Activated naive CD4-positive, alpha-beta T cell treated with anti-CD3 and anti-CD28 coated beads, Interleukin-2, amount 10 ng/mL, durations not matched to agents 7 days and 5 days (primary cell): Measurements from ENCODE around the gene NEK10.

Experiments
- CTCF ChIA-PET: fragments of 350-600 bp; sonication (Branson Sonifier 250); formaldehyde crosslinking; loops from one replicate; lab custom pipeline; 2021; ENCODE audit warnings: antibody characterized with exemption; lab: Charles Lee
- DNase-seq: peaks from one replicate; pipeline ENCODE4 v3.0.0-alpha.2; 2020
- H3K27ac Mint-ChIP-seq: one replicate; pipeline ENCODE4 v1.8.0; 2021; ENCODE audit warnings: mild to moderate bottlenecking, moderate library complexity, mixed read lengths
- H3K27me3 Mint-ChIP-seq: one replicate; pipeline ENCODE4 v1.8.0; 2021; ENCODE audit warnings: mild to moderate bottlenecking, mixed read lengths
- H3K36me3 Mint-ChIP-seq: one replicate; pipeline ENCODE4 v1.8.0; 2021; ENCODE audit warnings: mixed read lengths
- H3K4me1 Mint-ChIP-seq: one replicate; pipeline ENCODE4 v1.8.0; 2021; ENCODE audit warnings: mixed read lengths
- H3K4me3 Mint-ChIP-seq: one replicate; pipeline ENCODE4 v1.8.0; 2021; ENCODE audit warnings: mild to moderate bottlenecking, moderate library complexity, mixed read lengths
- H3K9me3 Mint-ChIP-seq: one replicate; pipeline ENCODE4 v1.8.0; 2021; ENCODE audit warnings: mixed read lengths

NEK10 gene

DNA sequence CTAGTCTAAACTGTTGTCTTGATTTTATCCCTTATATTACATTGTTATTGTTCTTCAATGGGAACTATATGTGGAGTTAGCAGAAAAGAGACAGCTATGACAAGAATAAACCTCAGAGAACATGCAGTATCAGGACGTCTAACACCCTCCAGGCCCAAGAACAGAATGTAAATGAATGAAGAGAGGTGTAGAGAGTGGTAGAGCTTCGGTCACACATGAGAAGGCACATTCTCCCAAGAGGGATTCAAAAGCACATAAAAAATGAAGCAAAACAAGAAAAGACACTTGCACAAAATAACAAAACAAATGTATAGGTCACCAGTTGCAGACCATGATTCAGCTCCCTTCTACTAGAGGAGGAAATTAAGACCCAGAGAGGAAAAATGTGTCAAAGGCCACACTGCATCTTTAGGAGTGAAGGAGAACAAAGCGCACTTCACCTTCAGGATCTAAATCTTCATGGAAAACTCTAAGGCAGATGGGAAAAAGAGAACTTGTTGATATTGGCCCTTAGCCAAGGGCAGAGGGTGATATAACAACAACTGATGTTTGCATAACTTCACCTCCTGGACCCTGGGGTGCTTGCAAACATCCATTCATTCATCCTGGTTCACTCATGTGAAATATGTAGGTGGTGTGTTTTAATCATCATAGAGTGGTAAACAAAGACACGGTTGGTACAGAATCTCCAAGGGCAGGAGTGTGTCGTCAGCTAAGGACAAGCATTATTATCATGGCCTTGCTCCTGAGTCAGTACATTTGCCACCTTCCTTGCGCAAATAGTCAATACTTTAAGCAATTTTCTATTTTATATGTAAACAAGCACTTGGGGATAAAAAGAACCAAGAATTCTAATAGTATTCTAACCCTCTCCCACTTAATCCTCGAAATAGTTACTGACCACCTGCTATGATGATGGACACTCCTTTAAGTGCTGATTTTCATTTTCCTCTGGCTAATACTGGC lies 8.8 kb downstream of the NEK10 start:
- CTCF ChIA-PET: no interaction called here
- Mint-ChIP-seq H3K9me3 (no peaks in the 10 kb centered on the region), H3K4me1 (peaks cover 34% of the 10 kb centered on the region), H3K27me3 (peaks cover 6% of the 10 kb centered on the region), H3K4me3 (no peak overlapping the region), H3K36me3 (peaks cover 2% of the 10 kb centered on the region), H3K27ac (no peak overlapping the region)
- DNase-seq: no peak

DNA sequence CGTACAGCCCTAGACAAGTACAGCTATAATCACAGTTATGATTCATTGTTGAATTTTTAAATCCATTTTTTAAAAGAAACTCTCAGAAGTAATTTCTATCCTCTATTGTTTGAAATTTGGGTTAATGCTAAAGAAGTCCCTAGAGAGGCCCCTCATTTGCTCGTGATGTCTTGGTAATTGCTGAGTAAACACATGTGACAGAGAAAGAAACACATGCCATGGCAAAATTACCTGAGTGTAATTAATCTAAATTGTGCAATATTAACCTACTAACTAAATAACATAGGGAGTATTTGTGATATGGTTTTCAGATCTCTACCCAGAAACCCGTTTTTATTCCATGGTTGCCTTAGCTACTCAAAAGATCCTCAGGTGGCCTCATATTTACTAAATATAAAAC lies 10.8 kb downstream of the NEK10 start:
- H3K4me1 Mint-ChIP-seq: peaks cover 34% of the 10 kb centered on the region
- H3K4me3 Mint-ChIP-seq: no peak overlapping the region
- no peaks in the 10 kb centered on the region for H3K9me3 Mint-ChIP-seq
- H3K27ac Mint-ChIP-seq: peak overlapping the region; percentile 24
- H3K27me3 Mint-ChIP-seq: peaks cover 14% of the 10 kb centered on the region
- CTCF ChIA-PET: interaction anchor here (0.6 to 1.8 kb wide), 14 partner anchors 9 to 323 kb away, joined by 3 to 16 read pairs (median 4); partner anchors contain the start of genes NEK10 and SLC4A7
- no peak for DNase-seq
- H3K36me3 Mint-ChIP-seq: peaks cover 2% of the 10 kb centered on the region

- H3K27ac Mint-ChIP-seq: peak overlapping the region; percentile 24
- peaks cover 34% of the 10 kb centered on the region for H3K4me1 Mint-ChIP-seq
- peaks cover 2% of the 10 kb centered on the region for H3K36me3 Mint-ChIP-seq
- CTCF ChIA-PET: interaction anchor here (0.6 to 1.8 kb wide), 14 partner anchors 9 to 324 kb away, joined by 3 to 16 read pairs (median 4); partner anchors contain the start of genes NEK10 and SLC4A7
- peaks cover 14% of the 10 kb centered on the region for H3K27me3 Mint-ChIP-seq
- peak; percentile 71 for DNase-seq
- H3K4me3 Mint-ChIP-seq: no peak overlapping the region
- no peaks in the 10 kb centered on the region for H3K9me3 Mint-ChIP-seq
Measured at GRCh38 chr3:27357665-27358258, 11.4 kb downstream of the NEK10 start.

DNA sequence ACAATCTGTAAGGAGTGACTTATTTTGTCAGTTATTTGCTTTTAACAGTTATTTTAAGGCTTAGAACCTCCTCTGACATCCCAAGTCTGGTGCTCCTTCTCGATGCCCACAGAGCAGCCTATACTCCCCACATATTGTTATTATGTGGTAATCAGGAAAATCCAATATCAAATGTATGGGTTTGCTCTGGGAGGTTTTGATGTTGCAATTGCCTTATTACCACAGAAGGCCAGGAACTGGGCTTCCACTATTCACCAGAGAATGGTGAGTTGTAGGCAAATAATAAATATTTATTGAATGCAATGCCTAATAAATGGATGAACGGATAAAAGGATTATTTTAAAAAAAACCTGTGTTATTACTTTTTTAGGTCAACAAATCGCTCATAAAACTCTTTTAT lies 12.2 kb downstream of the NEK10 start:
- peaks cover 2% of the 10 kb centered on the region for H3K36me3 Mint-ChIP-seq
- CTCF ChIA-PET: interaction anchor here (1.0 kb wide), 1 partner anchor 11 kb away, joined by 3 read pairs; no protein-coding TSS in a partner anchor
- H3K27me3 Mint-ChIP-seq: peaks cover 19% of the 10 kb centered on the region
- no peak overlapping the region for H3K27ac Mint-ChIP-seq
- DNase-seq: no peak
- H3K9me3 Mint-ChIP-seq: no peaks in the 10 kb centered on the region
- H3K4me3 Mint-ChIP-seq: no peak overlapping the region
- H3K4me1 Mint-ChIP-seq: peaks cover 34% of the 10 kb centered on the region

DNA sequence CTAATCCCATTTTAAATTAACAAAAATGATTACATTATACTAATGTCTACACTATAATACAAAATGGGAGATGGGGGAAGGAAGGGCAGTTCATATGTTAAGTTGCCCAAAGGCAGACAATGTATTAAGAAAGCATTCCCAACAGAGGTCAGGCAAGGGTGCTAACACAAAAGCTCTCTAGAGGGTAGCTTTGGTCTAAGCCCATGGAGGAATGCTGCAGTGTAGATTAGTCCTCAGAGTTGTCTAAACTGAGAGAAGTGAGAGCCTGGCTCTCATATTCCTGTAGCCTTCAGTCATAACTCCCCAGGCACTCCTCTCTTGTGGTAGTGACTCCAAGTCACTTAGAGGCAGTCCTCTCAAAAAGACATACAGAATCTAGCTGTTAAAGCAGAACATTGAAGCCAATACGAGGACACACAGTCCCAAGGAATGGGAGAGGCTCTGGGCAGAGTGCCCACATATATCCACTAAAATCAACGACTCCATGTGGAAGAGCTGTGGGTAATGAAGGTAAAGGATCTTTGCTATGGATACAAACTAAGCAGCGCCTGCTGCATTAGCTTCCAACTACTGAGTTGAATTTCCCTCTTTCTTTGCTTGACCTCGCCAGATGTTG lies 14.5 kb downstream of the NEK10 start:
- Mint-ChIP-seq H3K36me3 (no peaks in the 10 kb centered on the region), H3K27me3 (peaks cover 21% of the 10 kb centered on the region), H3K27ac (no peak overlapping the region), H3K4me3 (no peak overlapping the region), H3K4me1 (peaks cover 22% of the 10 kb centered on the region), H3K9me3 (no peaks in the 10 kb centered on the region)
- no peak for DNase-seq
- CTCF ChIA-PET: interaction anchor here (0.9 to 2.0 kb wide), 2 partner anchors 14 to 112 kb away, joined by 3 to 7 read pairs; partner anchors contain the start of gene NEK10

DNA sequence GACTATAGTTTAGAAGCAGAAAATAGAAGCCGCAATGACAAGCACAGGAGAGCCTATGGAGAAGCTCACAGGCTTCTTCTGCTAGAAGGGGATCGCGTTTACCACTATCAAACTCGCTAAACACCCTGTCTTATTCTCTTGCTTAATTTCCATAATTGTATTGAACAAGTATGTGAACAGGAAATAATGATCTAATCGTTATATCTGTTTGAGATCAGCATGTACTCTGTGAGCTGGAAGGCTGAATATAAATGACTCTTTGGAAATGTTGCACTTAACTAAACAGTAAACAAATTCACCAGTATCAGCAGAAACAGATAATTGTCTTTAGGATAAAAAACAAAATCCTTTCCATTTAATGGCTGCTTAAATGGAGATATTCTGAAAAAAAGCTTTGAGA lies 15.0 kb downstream of the NEK10 start:
- Mint-ChIP-seq H3K9me3 (no peaks in the 10 kb centered on the region), H3K27ac (no peak overlapping the region)
- CTCF ChIA-PET: interaction anchor here (0.9 to 2.0 kb wide), 2 partner anchors 15 to 113 kb away, joined by 3 to 7 read pairs; partner anchors contain the start of gene NEK10

DNA sequence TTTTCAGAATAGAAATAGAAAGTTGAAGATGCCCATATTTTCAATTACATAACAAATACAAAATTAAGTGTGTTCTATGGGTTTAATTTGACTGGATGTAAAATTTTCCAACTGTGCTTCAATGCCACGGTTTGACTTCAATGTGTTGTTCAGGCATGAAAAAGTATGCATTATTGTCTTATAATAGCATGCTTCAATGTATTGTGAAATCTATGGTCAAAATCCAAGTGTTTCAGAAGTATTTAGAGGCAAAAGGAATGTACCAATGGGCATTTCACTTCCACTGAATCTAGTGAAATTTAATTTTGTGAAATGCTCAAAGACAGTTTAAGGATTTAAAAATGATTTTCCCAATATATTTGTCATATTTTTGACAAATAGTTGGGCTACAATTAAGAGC lies 16.0 kb downstream of the NEK10 start:
- H3K36me3 Mint-ChIP-seq: no peaks in the 10 kb centered on the region
- H3K9me3 Mint-ChIP-seq: no peaks in the 10 kb centered on the region
- DNase-seq: no peak
- H3K4me3 Mint-ChIP-seq: no peak overlapping the region
- peaks cover 7% of the 10 kb centered on the region for H3K4me1 Mint-ChIP-seq
- CTCF ChIA-PET: interaction anchor here (0.7 kb wide), 1 partner anchor 289 kb away, joined by 3 read pairs; no protein-coding TSS in a partner anchor
- peaks cover 21% of the 10 kb centered on the region for H3K27me3 Mint-ChIP-seq
- no peak overlapping the region for H3K27ac Mint-ChIP-seq

More for the DNA sequence above, 15.0 kb downstream of the NEK10 start:
- Mint-ChIP-seq H3K4me3 (no peak overlapping the region), H3K4me1 (peaks cover 17% of the 10 kb centered on the region), H3K27me3 (peaks cover 21% of the 10 kb centered on the region), H3K36me3 (no peaks in the 10 kb centered on the region)
- DNase-seq: no peak

- no peak overlapping the region for H3K4me3 Mint-ChIP-seq
- CTCF ChIA-PET: no interaction called here
- H3K4me1 Mint-ChIP-seq: no peaks in the 10 kb centered on the region
Measured at GRCh38 chr3:27352047-27352446, 17.1 kb downstream of the NEK10 start.

DNA sequence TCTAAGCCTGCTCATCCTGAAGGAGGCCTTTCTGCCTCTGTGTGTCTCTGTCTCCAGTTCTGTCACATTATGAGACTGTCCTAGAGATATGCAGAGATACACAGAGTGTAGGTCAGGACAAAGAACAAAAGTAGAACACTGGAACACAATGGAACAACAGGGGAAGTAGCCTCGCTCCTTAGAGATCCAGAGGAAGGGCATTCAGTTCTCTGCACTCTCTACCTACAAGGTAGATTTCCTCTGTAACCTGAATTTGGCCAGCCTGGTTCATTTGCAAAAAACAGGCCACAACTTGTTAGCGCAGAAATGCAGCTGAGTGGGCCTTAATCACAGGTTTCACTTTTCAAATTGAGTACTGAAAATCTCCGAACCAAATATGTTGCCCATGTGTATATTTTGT lies 19.4 kb downstream of the NEK10 start:
- H3K4me3 Mint-ChIP-seq: no peak overlapping the region
- CTCF ChIA-PET: interaction anchor here (1.1 kb wide), 1 partner anchor 8 kb away, joined by 4 read pairs; no protein-coding TSS in a partner anchor
- H3K9me3 Mint-ChIP-seq: no peaks in the 10 kb centered on the region
- peaks cover 3% of the 10 kb centered on the region for H3K4me1 Mint-ChIP-seq
- no peak overlapping the region for H3K27ac Mint-ChIP-seq
- H3K27me3 Mint-ChIP-seq: peaks cover 9% of the 10 kb centered on the region
- no peaks in the 10 kb centered on the region for H3K36me3 Mint-ChIP-seq
- no peak for DNase-seq

More at GRCh38 chr3:27352047-27352446, 17.1 kb downstream of the NEK10 start:
- peaks cover 21% of the 10 kb centered on the region for H3K27me3 Mint-ChIP-seq
- no peak for DNase-seq
- H3K9me3 Mint-ChIP-seq: no peaks in the 10 kb centered on the region
- H3K27ac Mint-ChIP-seq: no peak overlapping the region
- H3K36me3 Mint-ChIP-seq: no peaks in the 10 kb centered on the region

DNA sequence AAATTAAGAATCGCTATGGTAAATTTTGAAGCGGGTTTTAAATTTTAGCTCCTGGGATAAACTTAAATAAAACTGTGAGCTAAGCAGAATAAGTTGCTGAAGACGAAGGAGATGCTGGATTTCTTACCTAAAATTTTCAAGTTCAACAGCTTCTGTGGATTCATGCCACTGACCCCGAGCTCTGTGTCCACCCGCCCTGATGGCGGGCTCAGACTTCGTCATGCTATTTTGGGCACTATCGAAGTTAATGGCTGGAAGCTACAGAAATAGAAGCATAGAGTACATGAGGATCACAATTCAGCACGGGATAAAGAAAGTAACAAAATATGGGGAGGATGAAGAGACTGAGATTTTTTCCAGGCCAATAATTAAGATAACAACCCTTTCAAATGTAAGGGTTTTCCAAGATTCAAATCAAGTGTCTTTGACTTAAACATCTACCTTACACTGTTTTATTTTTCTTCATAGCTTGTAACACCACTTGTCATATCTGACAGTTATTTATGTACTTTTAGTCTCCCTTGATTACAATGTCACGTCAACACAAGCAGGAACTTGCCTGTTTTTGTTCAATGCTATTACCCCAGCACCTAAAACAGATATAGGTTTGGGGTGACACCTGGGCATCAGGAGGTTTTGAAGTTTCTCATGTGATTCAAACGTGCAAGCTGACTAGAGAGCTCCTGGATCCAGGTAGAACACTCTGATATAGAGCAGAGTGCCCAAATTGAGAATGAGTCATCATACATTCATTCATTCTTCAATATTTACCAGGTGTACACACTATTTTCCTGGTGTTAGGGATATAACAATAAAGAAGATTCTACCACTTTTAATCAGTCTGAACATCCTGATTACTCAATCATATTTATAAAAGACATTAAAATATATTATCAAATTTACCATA lies 23.0 kb downstream of the NEK10 start:
- CTCF ChIA-PET: interaction anchor here (1.1 to 1.4 kb wide), 2 partner anchors 10 to 12 kb away, joined by 3 to 8 read pairs; no protein-coding TSS in a partner anchor
- Mint-ChIP-seq H3K4me1 (peaks cover 3% of the 10 kb centered on the region), H3K4me3 (no peak overlapping the region)

GRCh38 chr3:27345493-27345892 lies 23.7 kb downstream of the NEK10 start:
- DNase-seq: no peak

More for the DNA sequence above, 23.0 kb downstream of the NEK10 start:
- H3K9me3 Mint-ChIP-seq: no peaks in the 10 kb centered on the region
- H3K27me3 Mint-ChIP-seq: no peaks in the 10 kb centered on the region
- H3K36me3 Mint-ChIP-seq: no peaks in the 10 kb centered on the region
- H3K27ac Mint-ChIP-seq: no peak overlapping the region
- DNase-seq: no peak

GRCh38 chr3:27345045-27345444 lies 24.1 kb downstream of the NEK10 start:
- Mint-ChIP-seq H3K27ac (no peak overlapping the region), H3K4me3 (no peak overlapping the region), H3K9me3 (no peaks in the 10 kb centered on the region), H3K36me3 (no peaks in the 10 kb centered on the region), H3K27me3 (no peaks in the 10 kb centered on the region), H3K4me1 (peaks cover 5% of the 10 kb centered on the region)
- DNase-seq: no peak
- CTCF ChIA-PET: interaction anchor here (1.4 kb wide), 2 partner anchors 12 to 122 kb away, joined by 3 to 4 read pairs; no protein-coding TSS in a partner anchor

More at GRCh38 chr3:27345493-27345892, 23.7 kb downstream of the NEK10 start:
- Mint-ChIP-seq H3K9me3 (no peaks in the 10 kb centered on the region), H3K36me3 (no peaks in the 10 kb centered on the region), H3K27me3 (no peaks in the 10 kb centered on the region), H3K4me3 (no peak overlapping the region), H3K4me1 (peaks cover 3% of the 10 kb centered on the region), H3K27ac (no peak overlapping the region)
- CTCF ChIA-PET: interaction anchor here (1.1 to 1.4 kb wide), 2 partner anchors 11 to 12 kb away, joined by 3 to 8 read pairs; no protein-coding TSS in a partner anchor

GRCh38 chr3:27344192-27344591 lies 25.0 kb downstream of the NEK10 start:
- Mint-ChIP-seq H3K4me3 (no peak overlapping the region), H3K9me3 (no peaks in the 10 kb centered on the region), H3K27ac (no peak overlapping the region), H3K36me3 (no peaks in the 10 kb centered on the region), H3K4me1 (peaks cover 6% of the 10 kb centered on the region), H3K27me3 (no peaks in the 10 kb centered on the region)
- CTCF ChIA-PET: interaction anchor here (1.4 kb wide), 1 partner anchor 123 kb away, joined by 4 read pairs; no protein-coding TSS in a partner anchor
- DNase-seq: no peak
